Measurements from ENCODE around the gene LAMA2. TPM values are rescaled to one million over a fixed set of nuclear protein-coding genes. Genes with fewer than 3 reads are reported as not detected.

LAMA2 gene
- total RNA-seq, 1 donor from 2014 or later = 1.8 TPM

DNA sequence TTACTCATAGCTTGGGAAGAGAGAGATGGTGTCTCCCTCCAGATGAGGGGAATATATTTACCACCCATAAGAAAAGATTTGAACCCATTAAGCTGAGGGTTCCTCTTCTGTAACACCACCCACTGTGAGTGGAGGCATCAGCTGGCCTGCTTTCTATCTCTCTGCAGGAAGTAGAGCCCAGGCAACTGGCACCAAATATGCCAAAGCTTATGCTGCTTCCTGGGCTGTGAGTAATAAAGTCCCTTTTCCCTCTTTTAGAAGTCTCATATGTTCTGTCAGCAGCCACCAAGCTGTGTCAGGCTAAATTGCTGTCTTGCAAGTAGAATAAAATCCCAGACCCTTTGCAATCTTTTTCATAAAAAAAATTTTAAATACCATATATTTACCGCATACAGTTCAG, 241.4 kb downstream of the LAMA2 start:
- Histone ChIP-seq H3K9me3 (ENCODE audit: insufficient read depth, low read depth, low read length) (no peaks in the 10 kb centered on the region), H3K4me1 (ENCODE audit: insufficient read depth, low read length) (no peaks in the 10 kb centered on the region), H3K27me3 (ENCODE audit: insufficient read depth, low read length) (no peaks in the 10 kb centered on the region), H3K4me3 (ENCODE audit: insufficient read depth, low read depth, low read length) (no peak overlapping the region), H2AFZ (ENCODE audit: low read depth, low read length) (no peak overlapping the region), H3K9ac (ENCODE audit: low read length) (no peak overlapping the region), H3K79me2 (ENCODE audit: insufficient read depth, low read length) (no peaks in the 10 kb centered on the region), H3K4me2 (ENCODE audit: low read length) (no peak overlapping the region), H3K36me3 (ENCODE audit: insufficient read depth, low read length) (no peaks in the 10 kb centered on the region), H4K20me1 (ENCODE audit: insufficient read depth, low read length) (no peaks in the 10 kb centered on the region), H3K27ac (ENCODE audit: low read depth, low read length) (no peak overlapping the region)
- no peak for DNase-seq (ENCODE audit: low read depth)
- H3K27me3 Mint-ChIP-seq (ENCODE audit: low read depth, unreplicated experiment) = no peaks in the 10 kb centered on the region
- H3K4me3 Mint-ChIP-seq (ENCODE audit: unreplicated experiment) = no peak overlapping the region
- no peaks in the 10 kb centered on the region for H3K9me3 Mint-ChIP-seq (ENCODE audit: unreplicated experiment)
- H3K27ac Mint-ChIP-seq (ENCODE audit: unreplicated experiment) = no peak overlapping the region
- no peaks in the 10 kb centered on the region for H3K4me1 Mint-ChIP-seq (ENCODE audit: low read depth, unreplicated experiment)
- no peak for TF ChIP-seq EZH2 (IDR thresholded peaks at IDR 0.05; ENCODE audit: insufficient read depth, low read length)
- TF ChIP-seq, protein P1, sequence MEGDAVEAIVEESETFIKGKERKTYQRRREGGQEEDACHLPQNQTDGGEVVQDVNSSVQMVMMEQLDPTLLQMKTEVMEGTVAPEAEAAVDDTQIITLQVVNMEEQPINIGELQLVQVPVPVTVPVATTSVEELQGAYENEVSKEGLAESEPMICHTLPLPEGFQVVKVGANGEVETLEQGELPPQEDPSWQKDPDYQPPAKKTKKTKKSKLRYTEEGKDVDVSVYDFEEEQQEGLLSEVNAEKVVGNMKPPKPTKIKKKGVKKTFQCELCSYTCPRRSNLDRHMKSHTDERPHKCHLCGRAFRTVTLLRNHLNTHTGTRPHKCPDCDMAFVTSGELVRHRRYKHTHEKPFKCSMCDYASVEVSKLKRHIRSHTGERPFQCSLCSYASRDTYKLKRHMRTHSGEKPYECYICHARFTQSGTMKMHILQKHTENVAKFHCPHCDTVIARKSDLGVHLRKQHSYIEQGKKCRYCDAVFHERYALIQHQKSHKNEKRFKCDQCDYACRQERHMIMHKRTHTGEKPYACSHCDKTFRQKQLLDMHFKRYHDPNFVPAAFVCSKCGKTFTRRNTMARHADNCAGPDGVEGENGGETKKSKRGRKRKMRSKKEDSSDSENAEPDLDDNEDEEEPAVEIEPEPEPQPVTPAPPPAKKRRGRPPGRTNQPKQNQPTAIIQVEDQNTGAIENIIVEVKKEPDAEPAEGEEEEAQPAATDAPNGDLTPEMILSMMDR (IDR thresholded peaks at IDR 0.05; ENCODE audit: insufficient read depth, low read depth, low read length) = no peak
- FAIRE-seq = no peak
- H3K36me3 Mint-ChIP-seq (ENCODE audit: low read depth, unreplicated experiment) = no peaks in the 10 kb centered on the region

DNA sequence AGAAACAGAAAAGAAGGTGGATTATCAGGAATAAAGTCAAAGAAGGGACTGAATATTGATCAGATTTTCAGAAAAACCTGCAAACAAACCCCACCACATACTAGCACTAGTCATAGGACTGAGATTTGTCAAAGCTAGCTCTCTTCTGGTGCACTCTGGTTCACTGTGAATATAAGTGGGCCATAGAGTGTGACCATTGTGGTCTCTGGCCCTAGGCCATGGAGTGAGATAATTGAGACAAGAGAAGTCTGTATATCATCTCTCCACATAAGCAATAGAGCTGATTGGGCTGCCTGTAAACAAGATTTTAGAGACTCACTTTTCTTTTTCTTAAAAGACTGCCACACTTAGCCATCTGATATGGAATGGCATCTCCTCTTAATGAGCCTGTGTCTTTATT, 247.2 kb downstream of the LAMA2 start:
- Histone ChIP-seq H2AFZ (ENCODE audit: low read depth, low read length) (no peak overlapping the region), H3K4me2 (ENCODE audit: low read length) (no peak overlapping the region), H3K36me3 (ENCODE audit: insufficient read depth, low read length) (no peaks in the 10 kb centered on the region), H4K20me1 (ENCODE audit: insufficient read depth, low read length) (no peaks in the 10 kb centered on the region), H3K27ac (ENCODE audit: low read depth, low read length) (no peak overlapping the region), H3K27me3 (ENCODE audit: insufficient read depth, low read length) (no peaks in the 10 kb centered on the region), H3K79me2 (ENCODE audit: insufficient read depth, low read length) (no peaks in the 10 kb centered on the region), H3K4me3 (ENCODE audit: insufficient read depth, low read depth, low read length) (no peak overlapping the region), H3K4me1 (ENCODE audit: insufficient read depth, low read length) (no peaks in the 10 kb centered on the region), H3K9ac (ENCODE audit: low read length) (no peak overlapping the region), H3K9me3 (ENCODE audit: insufficient read depth, low read depth, low read length) (no peaks in the 10 kb centered on the region)
- DNase-seq (ENCODE audit: low read depth) = no peak
- Mint-ChIP-seq H3K4me3 (ENCODE audit: unreplicated experiment) (no peak overlapping the region), H3K9me3 (ENCODE audit: unreplicated experiment) (no peaks in the 10 kb centered on the region), H3K27me3 (ENCODE audit: low read depth, unreplicated experiment) (no peaks in the 10 kb centered on the region), H3K36me3 (ENCODE audit: low read depth, unreplicated experiment) (no peaks in the 10 kb centered on the region), H3K27ac (ENCODE audit: unreplicated experiment) (no peak overlapping the region), H3K4me1 (ENCODE audit: low read depth, unreplicated experiment) (peaks cover 5% of the 10 kb centered on the region)
- FAIRE-seq = no peak
- TF ChIP-seq, protein P1 (IDR thresholded peaks at IDR 0.05; ENCODE audit: insufficient read depth, low read depth, low read length) = no peak

DNA sequence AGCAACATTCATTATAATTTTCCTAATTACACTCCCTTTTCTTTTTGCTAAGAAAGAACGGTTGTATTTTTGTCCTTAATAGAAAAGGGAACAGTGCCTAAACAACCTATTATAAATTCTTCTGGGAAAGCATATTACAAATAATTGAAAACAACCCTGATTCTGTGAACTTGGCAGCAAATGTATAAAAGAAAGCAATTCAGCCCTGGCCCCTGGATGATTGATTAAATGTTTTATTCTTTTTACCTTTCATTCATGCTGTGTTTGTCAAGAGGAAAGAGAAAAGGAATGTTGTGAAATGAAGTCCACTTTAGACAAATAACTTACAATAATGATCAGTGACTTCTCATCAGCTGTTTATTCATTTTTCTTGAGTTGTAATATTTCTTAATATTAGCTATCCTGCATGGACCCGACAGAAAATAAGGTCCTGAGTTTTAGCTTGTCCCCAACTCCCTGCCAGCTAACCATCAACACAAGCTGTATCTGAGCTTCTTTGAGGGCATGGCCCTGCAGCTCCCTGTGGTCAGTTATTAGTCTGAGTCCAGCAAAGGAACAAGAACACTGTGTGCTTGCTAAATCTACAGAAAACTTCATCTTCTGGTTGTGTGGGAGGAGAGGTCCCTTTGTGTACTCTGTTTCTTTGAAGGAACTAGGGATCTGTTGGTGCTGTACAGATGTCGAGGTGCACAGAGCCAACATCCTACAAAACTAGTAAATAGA, 248.2 kb downstream of the LAMA2 start:
- FAIRE-seq (no peak), DNase-seq (ENCODE audit: low read depth) (no peak)
- Histone ChIP-seq H3K79me2 (ENCODE audit: insufficient read depth, low read length) (no peaks in the 10 kb centered on the region), H2AFZ (ENCODE audit: low read depth, low read length) (no peak overlapping the region), H3K4me2 (ENCODE audit: low read length) (no peak overlapping the region), H3K27ac (ENCODE audit: low read depth, low read length) (no peak overlapping the region), H3K27me3 (ENCODE audit: insufficient read depth, low read length) (no peaks in the 10 kb centered on the region), H3K9me3 (ENCODE audit: insufficient read depth, low read depth, low read length) (no peaks in the 10 kb centered on the region), H3K4me1 (ENCODE audit: insufficient read depth, low read length) (no peaks in the 10 kb centered on the region), H3K36me3 (ENCODE audit: insufficient read depth, low read length) (no peaks in the 10 kb centered on the region), H3K9ac (ENCODE audit: low read length) (no peak overlapping the region), H3K4me3 (ENCODE audit: insufficient read depth, low read depth, low read length) (no peak overlapping the region), H4K20me1 (ENCODE audit: insufficient read depth, low read length) (no peaks in the 10 kb centered on the region)
- Mint-ChIP-seq H3K27ac (ENCODE audit: unreplicated experiment) (no peak overlapping the region), H3K4me3 (ENCODE audit: unreplicated experiment) (no peak overlapping the region), H3K4me1 (ENCODE audit: low read depth, unreplicated experiment) (peaks cover 5% of the 10 kb centered on the region), H3K9me3 (ENCODE audit: unreplicated experiment) (no peaks in the 10 kb centered on the region), H3K36me3 (ENCODE audit: low read depth, unreplicated experiment) (no peaks in the 10 kb centered on the region), H3K27me3 (ENCODE audit: low read depth, unreplicated experiment) (no peaks in the 10 kb centered on the region)
- TF ChIP-seq EZH2 (IDR thresholded peaks at IDR 0.05; ENCODE audit: insufficient read depth, low read length) = no peak
- TF ChIP-seq, protein P1 (IDR thresholded peaks at IDR 0.05; ENCODE audit: insufficient read depth, low read depth, low read length) = no peak
